ENCODE results near the gene SVEP1.

DNA sequence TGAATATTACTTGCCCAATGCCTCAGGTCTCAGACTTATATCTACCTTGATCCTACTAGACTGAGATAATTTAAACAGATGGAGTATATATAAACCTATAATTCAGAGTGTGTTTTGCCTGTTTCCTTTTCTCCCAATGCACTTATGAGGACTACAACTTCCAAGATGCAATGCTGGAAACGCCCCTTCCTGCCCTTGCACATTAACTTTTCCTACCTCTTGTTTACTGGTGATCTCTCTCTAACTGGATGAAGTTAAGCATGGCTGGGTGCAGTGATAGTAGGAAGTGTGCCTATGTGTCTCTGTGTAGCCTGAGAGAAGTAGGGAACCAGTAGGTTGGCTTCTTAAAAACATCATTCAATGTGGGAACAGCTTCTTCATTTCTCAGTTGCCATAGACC is 115.2 kb downstream of the SVEP1 start:
- TF ChIP-seq, protein P1, sequence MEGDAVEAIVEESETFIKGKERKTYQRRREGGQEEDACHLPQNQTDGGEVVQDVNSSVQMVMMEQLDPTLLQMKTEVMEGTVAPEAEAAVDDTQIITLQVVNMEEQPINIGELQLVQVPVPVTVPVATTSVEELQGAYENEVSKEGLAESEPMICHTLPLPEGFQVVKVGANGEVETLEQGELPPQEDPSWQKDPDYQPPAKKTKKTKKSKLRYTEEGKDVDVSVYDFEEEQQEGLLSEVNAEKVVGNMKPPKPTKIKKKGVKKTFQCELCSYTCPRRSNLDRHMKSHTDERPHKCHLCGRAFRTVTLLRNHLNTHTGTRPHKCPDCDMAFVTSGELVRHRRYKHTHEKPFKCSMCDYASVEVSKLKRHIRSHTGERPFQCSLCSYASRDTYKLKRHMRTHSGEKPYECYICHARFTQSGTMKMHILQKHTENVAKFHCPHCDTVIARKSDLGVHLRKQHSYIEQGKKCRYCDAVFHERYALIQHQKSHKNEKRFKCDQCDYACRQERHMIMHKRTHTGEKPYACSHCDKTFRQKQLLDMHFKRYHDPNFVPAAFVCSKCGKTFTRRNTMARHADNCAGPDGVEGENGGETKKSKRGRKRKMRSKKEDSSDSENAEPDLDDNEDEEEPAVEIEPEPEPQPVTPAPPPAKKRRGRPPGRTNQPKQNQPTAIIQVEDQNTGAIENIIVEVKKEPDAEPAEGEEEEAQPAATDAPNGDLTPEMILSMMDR (IDR thresholded peaks at IDR 0.05) = no peak
- no peak for TF ChIP-seq POLR2A (IDR thresholded peaks at IDR 0.05)
